Loucy (cell line): ENCODE results near the gene ABCC4.

Source experiments
- H2AFZ ChIP-seq: fragments of 200-600 bp; sonication (generic); 2 replicates; pipeline ENCODE4 v1.6.0; 2016; ENCODE audit warnings: antibody characterized with exemption, mild to moderate bottlenecking, low read length, moderate library complexity
- H3F3A ChIP-seq: fragments of 200-600 bp; 2 replicates; pipeline ENCODE4 v1.6.0; 2016; ENCODE audit warnings: antibody characterized with exemption, low read depth, mild to moderate bottlenecking
- H3K27me3 ChIP-seq: fragments of 200-600 bp; sonication (generic); 2 replicates; pipeline ENCODE4 v1.6.1; 2014; ENCODE audit warnings: low read length, mild to moderate bottlenecking; ENCODE audit not compliant: insufficient read depth, poor library complexity, severe bottlenecking
- H3K36me3 ChIP-seq: fragments of 200-600 bp; sonication (generic); 2 replicates; pipeline ENCODE4 v1.6.1; 2016; ENCODE audit warnings: low read length; ENCODE audit not compliant: insufficient read depth
- H3K4me1 ChIP-seq: fragments of 200-600 bp; sonication (generic); 2 replicates; pipeline ENCODE4 v1.5.1; 2014; ENCODE audit warnings: low read length, mild to moderate bottlenecking; ENCODE audit not compliant: insufficient read depth, poor library complexity, severe bottlenecking
- H3K4me2 ChIP-seq: fragments of 200-600 bp; sonication (generic); 2 replicates; pipeline ENCODE4 v1.6.0; 2014; ENCODE audit warnings: antibody characterized with exemption, low read length, low read depth, mild to moderate bottlenecking; ENCODE audit not compliant: poor library complexity, severe bottlenecking
- H3K4me3 ChIP-seq: fragments of 200-600 bp; sonication (generic); 2 replicates; pipeline ENCODE4 v1.5.1; 2014; ENCODE audit warnings: low read length, mild to moderate bottlenecking, mixed read lengths; ENCODE audit not compliant: poor library complexity, severe bottlenecking
- H3K79me2 ChIP-seq: fragments of 200-600 bp; sonication (generic); 2 replicates; pipeline ENCODE4 v1.6.1; 2014; ENCODE audit warnings: low read length; ENCODE audit not compliant: insufficient read depth
- H3K9ac ChIP-seq: fragments of 200-600 bp; sonication (generic); 2 replicates; pipeline ENCODE4 v1.6.0; 2014; ENCODE audit warnings: mild to moderate bottlenecking, low read depth, low read length, moderate library complexity; ENCODE audit not compliant: poor library complexity, severe bottlenecking
- H3K9me2 ChIP-seq: fragments of 200-600 bp; sonication (generic); replicated peaks from 2 replicates; pipeline ENCODE4 v1.6.1; 2016; ENCODE audit warnings: low read depth, low read length, mixed read lengths
- H3K9me3 ChIP-seq: fragments of 200-600 bp; sonication (generic); 2 replicates; pipeline ENCODE4 v1.6.1; 2014; ENCODE audit warnings: mild to moderate bottlenecking, antibody characterized with exemption, low read length, low read depth; ENCODE audit not compliant: insufficient read depth
- H4K20me1 ChIP-seq: fragments of 200-600 bp; sonication (generic); 2 replicates; pipeline ENCODE4 v1.6.0; 2014; ENCODE audit warnings: antibody characterized with exemption, low read length, mild to moderate bottlenecking; ENCODE audit not compliant: insufficient read depth, poor library complexity, severe bottlenecking
- EZH2phosphoT487 ChIP-seq: fragments of 200-600 bp; IDR thresholded peaks from 2 replicates; pipeline ENCODE4 v1.6.1; 2018; ENCODE audit warnings: antibody characterized with exemption, mild to moderate bottlenecking, moderate library complexity, borderline replicate concordance
- TF ChIP-seq, protein P1 (sequence below): fragments of 200-600 bp; sonication (generic); conservative IDR thresholded peaks from 2 replicates; pipeline ENCODE4 v1.5.1; 2014; ENCODE audit warnings: mild to moderate bottlenecking, antibody characterized with exemption, low read length

Gene ABCC4

DNA sequence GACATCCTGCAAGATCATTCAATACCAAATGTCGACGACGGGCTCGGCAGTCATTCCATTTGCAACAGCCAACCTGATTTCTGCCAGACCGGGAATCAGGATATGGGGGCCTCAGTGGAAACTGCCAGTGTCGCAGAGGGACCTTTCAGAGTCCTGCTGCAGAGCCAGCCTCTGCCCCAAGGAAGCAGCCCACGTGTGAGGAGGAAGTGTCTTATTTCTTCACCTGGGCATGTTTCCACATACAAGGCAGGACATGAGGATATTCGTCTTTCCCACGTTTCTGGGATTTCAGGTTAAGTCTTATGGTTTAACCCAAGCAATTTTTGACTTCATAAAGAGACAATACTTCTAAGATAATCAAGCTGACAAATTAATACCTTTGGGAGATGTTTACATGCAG lies 69.9 kb downstream of the ABCC4 start:
- Histone ChIP-seq H2AFZ (no peak overlapping the region), H3K27me3 (no peaks in the 10 kb centered on the region), H3K9me2 (no peaks in the 10 kb centered on the region), H3K4me3 (no peak overlapping the region), H3K9me3 (no peaks in the 10 kb centered on the region), H3K36me3 (no peaks in the 10 kb centered on the region), H3K4me2 (no peak overlapping the region), H3K9ac (no peak overlapping the region), H3K4me1 (no peaks in the 10 kb centered on the region), H3F3A (no peaks in the 10 kb centered on the region), H3K79me2 (no peaks in the 10 kb centered on the region), H4K20me1 (no peaks in the 10 kb centered on the region)
- TF ChIP-seq, protein P1, sequence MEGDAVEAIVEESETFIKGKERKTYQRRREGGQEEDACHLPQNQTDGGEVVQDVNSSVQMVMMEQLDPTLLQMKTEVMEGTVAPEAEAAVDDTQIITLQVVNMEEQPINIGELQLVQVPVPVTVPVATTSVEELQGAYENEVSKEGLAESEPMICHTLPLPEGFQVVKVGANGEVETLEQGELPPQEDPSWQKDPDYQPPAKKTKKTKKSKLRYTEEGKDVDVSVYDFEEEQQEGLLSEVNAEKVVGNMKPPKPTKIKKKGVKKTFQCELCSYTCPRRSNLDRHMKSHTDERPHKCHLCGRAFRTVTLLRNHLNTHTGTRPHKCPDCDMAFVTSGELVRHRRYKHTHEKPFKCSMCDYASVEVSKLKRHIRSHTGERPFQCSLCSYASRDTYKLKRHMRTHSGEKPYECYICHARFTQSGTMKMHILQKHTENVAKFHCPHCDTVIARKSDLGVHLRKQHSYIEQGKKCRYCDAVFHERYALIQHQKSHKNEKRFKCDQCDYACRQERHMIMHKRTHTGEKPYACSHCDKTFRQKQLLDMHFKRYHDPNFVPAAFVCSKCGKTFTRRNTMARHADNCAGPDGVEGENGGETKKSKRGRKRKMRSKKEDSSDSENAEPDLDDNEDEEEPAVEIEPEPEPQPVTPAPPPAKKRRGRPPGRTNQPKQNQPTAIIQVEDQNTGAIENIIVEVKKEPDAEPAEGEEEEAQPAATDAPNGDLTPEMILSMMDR = no peak
- TF ChIP-seq EZH2phosphoT487 = no peak

DNA sequence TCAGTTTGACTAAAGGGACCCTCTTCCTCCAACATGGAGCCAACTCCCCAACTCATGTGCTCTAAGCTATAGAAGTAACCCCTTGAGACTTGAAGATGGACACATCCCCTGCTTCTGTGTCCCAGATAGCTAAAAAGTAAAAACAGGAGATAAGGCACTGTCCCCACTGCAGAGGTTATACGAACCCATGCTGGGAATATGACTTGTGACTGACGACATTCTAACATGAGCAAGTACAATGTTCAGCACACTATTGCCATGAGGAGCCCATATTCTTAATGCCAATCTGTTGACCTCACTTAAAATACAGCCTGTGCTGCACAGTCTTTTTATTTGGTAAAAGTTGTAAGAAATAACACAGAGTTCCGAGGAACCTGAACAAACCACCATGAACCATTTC lies 71.4 kb downstream of the ABCC4 start:
- H3K9ac ChIP-seq = no peak overlapping the region
- no peak overlapping the region for H3K4me3 ChIP-seq
- TF ChIP-seq, protein P1 = no peak
- no peak for TF ChIP-seq EZH2phosphoT487
- no peaks in the 10 kb centered on the region for H3K27me3 ChIP-seq
- H2AFZ ChIP-seq = no peak overlapping the region
- H3K9me3 ChIP-seq = no peaks in the 10 kb centered on the region
- H3K9me2 ChIP-seq = no peaks in the 10 kb centered on the region
- H3K4me2 ChIP-seq = no peak overlapping the region
- no peaks in the 10 kb centered on the region for H4K20me1 ChIP-seq
- no peaks in the 10 kb centered on the region for H3F3A ChIP-seq
- H3K79me2 ChIP-seq = no peaks in the 10 kb centered on the region
- no peaks in the 10 kb centered on the region for H3K4me1 ChIP-seq
- no peaks in the 10 kb centered on the region for H3K36me3 ChIP-seq

DNA sequence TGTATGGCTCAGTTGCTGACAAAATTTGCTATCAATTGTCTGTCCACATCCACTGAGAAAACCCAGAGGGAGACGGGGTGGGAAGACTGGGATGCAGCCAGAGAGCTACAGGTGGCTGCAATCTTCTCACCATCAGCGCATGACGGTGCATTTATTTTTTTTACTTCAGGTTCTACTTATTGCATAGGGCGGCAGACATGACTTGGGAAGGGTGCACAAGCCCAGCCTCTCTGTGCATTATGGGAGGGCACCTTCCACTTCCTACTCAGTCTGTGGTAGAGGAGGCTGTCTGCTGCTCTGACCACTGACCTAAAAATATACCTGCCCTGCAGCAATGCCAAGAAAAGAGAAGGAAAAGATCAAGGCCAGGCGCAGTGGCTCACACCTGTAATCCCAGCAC lies 73.1 kb downstream of the ABCC4 start:
- TF ChIP-seq, protein P1 = no peak
- TF ChIP-seq EZH2phosphoT487 = no peak
- Histone ChIP-seq H3F3A (no peaks in the 10 kb centered on the region), H4K20me1 (no peaks in the 10 kb centered on the region), H3K79me2 (no peaks in the 10 kb centered on the region), H3K9me3 (no peaks in the 10 kb centered on the region), H3K36me3 (no peaks in the 10 kb centered on the region), H3K4me1 (no peaks in the 10 kb centered on the region), H3K9ac (no peak overlapping the region), H2AFZ (no peak overlapping the region), H3K27me3 (no peaks in the 10 kb centered on the region), H3K4me3 (no peak overlapping the region), H3K9me2 (no peaks in the 10 kb centered on the region), H3K4me2 (no peak overlapping the region)
